ENCODE data around the gene PRR14L.
"Not testable (repeated sequence)": the region's sequence is repeated elsewhere in the genome, so short reads cannot be mapped to it uniquely, and the experiment has no call there.

PRR14L gene

DNA sequence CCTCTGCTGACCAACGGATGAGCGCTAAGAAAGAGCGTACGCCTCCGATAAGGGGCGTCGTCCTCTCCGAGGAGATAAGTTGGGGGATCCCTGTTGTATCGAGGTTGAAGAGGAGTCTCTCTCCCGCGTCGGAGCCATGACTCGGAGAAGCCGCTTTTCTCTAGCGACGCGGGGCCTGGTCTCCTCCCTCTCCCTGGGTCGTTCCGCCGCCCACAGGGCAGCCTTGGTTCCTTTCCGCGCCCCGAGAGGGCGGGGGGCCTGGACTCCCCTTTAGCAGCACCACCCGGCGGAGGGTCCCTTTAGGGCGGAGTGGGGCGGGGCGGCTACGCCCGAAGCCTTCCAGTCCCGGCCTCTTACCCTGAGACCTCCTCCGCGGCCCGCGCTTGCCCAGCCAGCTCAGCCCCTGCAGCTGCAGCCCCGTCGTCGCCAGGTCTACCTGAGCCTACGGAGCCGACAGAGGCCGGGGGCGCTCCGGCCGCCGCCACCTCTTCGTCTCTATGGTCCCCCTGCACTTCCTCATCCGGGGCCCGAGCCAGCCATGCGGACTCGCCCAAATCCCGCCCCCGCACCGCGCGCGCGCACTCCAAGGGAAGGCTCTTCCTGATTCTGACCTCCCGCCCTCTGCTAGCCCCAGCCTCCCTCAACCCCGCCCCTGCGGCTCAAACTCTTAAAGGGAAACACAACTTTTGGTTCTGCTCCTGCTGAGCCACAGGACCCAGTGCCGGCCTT is at the start of gene PRR14L:
PRR14L (minus strand) TSS at position 497 of the 729 bp plus-strand sequence. CDS start 11,272 bp downstream, outside the sequence.
- peak; percentile 98 to 100 for DNase-seq

- not testable (repeated sequence) for DNase-seq
Observed at GRCh38 chr22:31799358-31799757, 49.4 kb upstream of the PRR14L start.

DNA sequence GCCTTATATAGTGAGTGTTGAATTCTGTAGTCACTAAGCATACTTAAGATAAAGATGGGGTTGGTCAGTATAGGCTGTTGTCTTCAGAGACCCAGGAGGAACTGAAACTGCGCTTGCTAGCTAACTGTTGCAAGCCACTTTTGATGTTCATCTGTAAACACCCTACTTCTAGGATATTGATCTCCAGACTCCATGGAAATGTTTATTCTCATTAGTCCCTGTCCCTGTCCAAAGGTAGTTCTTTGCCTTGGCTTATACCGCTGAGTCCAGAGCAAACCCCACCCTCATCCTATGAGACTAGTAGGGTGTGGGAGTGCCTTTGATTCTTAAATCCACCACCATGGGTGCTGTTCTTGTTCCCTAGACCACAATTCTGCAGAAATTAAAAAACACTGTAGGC is 40.3 kb upstream of the PRR14L start:
- DNase-seq = no peak

DNA sequence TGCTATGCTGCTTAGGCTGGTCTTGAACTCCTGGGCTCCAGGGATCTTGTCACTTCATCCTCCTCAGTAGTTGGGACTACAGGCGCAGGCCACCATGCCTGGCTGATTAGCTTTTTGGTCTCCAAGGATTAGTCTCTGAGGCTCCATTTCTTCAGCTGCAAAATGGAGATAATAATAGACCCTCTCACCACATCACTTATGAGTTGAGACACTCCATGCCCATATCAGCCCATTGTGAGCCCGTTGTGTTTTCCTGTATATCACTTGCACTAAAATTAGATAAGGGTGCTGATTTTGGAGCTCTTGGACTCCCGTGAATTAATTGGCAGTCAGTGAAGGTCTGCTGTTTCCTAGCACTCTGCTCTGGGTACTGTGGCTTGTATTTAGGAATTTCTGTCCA is 39.9 kb upstream of the PRR14L start:
- no peak for DNase-seq

DNA sequence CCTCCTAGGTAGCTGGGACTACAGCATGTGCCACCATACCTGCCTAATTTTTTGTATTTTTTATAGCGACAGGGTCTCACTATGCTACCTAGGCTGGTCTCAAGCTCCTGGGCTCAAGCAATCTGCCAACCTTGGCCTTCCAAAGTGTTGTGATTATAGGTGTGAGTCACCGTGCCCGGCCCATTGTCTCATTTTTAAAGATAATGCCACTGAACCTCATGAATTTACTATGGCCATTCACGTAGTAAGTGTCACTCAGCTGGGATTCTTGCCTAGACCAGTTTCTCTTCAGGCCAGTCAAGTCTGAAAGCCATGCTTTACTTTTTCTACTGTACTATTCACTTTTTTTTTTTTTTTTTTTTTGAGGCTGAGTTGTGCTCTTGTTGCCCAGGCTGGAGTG is 26.3 kb upstream of the PRR14L start:
- no peak for DNase-seq

- DNase-seq = no peak
Observed at GRCh38 chr22:31773416-31773815, 23.5 kb upstream of the PRR14L start.

GRCh38 chr22:31768422-31769059 is 18.6 kb upstream of the PRR14L start:
- no peak for DNase-seq

- DNase-seq = no peak
Observed at GRCh38 chr22:31764785-31765184, 14.9 kb upstream of the PRR14L start.

GRCh38 chr22:31758860-31759259 is 8.9 kb upstream of the PRR14L start:
- not testable (repeated sequence) for DNase-seq

DNA sequence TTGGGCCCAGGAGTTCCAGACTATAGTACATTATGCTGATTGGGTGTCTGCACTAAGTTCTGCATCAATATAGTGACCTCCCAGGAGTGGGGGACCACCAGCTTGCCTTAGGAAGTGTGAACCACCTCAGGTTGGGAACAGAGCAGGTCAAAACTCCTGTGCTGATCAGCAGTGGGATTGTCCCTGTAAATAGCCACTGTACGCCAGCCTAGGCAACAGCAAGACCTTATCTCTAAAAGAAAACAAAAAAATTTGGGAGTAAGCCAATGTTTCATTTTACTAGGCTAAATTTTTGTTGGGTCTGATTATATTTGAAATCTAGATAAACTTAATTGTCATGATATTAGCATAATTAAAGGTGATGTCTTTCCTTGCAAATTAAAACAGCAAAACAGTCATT is 7.3 kb upstream of the PRR14L start:
- DNase-seq = no peak

- DNase-seq = no peak
Observed at GRCh38 chr22:31754813-31755212, 4.9 kb upstream of the PRR14L start.

DNA sequence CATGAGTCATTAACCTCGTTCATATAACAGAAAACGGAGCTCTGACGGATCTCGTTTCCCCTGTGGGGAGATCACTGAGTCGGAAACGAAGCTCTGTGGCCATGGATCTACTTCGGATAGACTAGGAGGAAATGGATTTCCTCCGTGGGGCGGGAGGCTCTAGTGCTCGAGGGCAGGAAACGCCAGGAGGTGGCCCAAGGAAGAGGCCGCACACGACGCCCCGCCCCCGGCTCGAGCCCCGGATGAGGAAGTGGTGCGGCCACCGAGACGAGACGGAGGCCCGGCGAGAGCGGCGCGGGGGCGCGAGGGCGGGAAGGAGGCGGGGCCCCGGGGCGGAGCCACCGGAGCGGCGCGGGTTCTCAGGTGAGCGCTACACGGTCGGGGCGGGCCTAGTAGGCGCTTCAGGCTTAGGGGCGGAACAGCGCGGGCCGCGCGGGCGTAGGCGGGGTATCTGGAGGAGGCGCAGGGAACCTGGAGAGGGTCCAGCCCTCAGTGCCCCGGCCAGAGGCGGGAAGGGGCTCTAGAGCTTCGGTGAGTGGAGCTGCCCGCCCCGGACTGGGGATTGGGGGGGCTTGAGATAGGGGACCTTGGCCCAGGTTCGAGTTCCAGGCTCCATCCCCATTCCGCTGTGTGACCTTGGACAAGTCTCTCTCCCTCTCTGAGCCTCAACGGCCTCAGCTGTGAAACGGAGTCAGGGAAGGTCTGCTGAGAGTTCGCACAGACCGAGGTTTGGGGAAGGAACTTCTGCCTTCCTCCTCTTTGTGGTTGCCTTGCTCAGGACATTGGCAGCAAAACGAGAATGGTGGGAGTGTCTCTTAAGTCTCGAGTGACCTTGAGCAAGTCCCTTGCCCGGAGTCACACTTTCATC is 3.9 kb upstream of the PRR14L start, which contains the start of gene DEPDC5:
DEPDC5 (plus strand) TSS at position 386 of the 868 bp plus-strand sequence. CDS start 903 bp downstream, outside the sequence.
- DNase-seq = peak; percentile 95 to 96

DNA sequence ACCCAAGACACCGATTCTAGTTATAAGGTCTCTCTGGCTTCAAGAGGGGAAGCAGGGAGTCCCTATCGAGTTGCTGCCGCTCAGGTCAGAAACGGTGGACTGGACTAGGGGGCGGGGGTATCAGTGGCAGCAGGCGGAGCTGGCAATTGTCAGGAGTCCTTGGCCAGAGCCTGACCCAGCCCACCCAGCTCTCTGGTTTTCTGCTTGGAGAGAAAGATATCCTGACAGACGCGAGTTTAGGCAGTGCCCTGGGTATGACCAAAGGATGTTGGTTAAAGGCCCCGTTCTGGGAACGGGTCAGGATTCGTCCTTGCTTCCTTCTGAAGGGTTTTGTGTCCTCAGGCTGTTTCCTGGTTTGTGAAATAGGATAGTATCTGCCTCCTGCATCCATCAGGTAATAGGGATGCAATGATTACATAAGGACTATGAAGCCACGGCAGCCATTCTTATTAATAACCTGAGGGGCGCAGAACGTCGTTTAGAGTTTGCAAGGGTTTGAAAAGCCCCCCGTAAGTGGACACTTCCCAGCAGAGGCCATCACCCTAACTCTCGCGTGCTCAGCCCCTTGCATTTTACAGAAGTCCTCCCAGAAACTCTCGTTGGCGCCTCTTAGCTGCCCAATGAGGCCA is 3.2 kb upstream of the PRR14L start:
- no peak for DNase-seq

DNA sequence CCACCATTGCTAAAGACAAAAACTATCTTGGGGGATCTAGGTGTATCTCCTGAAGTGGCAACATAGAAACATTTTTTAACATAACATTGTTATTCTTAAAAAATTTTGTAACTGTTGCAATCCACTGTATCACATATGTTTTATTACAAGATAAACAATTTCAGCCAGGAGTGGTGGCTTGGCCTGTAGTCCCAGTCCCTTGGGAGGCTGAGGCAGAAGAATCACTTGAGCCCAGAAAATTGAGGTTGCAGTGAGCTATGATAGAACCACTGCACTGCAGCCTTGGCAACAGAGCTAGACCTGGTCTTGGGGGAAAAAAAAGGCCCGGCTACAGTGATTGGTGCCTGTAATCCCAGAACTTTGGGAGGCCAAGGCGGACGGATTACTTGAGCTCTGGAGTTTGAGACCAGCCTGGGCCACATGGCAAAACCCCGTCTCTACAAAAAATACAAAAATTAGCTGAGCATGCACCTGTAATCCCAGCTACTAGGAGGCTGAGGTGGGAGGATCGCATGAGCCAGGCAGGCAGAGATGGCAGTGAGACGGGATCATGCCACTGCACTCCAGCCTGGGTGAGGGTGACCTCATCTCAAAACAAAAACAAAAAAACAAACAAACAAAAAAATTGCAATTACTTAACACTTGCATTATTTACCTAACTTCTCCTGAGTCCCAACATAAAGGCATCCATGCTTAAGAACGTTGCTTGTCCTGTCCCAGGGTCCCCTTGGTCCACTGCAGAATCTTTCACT is 2.3 kb upstream of the PRR14L start:
- DNase-seq = no peak

- DNase-seq = no peak
Observed at GRCh38 chr22:31750365-31751284, 693 bp upstream of the PRR14L start.

DNA sequence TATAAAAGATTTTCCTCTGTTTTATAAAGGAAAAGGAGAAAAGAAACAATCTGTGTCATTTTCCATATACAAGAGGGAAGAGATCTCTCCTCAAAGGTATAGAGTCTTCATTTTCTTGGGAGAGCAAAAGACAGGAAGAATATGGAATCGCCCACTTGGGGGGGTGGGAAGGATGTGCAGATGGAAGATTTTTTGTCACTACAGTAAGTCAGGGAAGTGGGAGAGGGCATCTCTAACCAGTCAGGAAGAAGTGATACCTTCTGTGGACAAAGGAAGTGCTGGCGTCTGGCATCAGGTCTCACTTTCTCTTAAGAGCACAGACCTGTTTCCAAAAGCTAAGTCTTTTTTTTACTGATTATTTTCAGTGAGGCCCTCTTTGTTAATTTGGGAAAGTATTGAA is 1.4 kb downstream of the PRR14L start:
- no peak for DNase-seq

- DNase-seq = no peak
Observed at GRCh38 chr22:31747441-31747840, 2.5 kb downstream of the PRR14L start.

GRCh38 chr22:31743871-31744270 is 6.1 kb downstream of the PRR14L start:
- DNase-seq = no peak

DNA sequence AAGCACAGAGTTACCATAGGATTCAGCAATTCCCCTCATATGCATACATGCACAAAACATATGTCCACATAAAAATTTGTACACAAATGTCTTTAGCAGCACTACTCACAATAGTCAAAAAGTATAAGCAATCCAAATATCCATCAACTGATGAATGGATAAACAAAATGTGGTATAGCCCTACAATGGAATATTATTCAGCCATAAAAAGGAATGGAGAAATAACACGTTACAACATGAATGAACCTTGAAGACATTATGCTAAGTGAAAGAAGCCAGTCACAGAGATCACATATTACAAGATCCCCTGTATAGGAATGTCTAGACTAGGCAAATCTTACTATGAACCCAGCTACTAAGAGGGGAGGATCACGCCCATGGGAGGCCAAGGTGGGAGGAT is 7.2 kb downstream of the PRR14L start:
- DNase-seq = no peak

GRCh38 chr22:31742115-31742514 is 7.8 kb downstream of the PRR14L start:
- no peak for DNase-seq

GRCh38 chr22:31740314-31740713 is 9.6 kb downstream of the PRR14L start:
- not testable (repeated sequence) for DNase-seq

All from stimulated activated CD4-positive, alpha-beta T cell treated with anti-CD3 and anti-CD28 coated beads, Interleukin-4, amount 100 ng/mL, for 4 hours (primary cell).